ENCODE data around the gene TMEM63C.

Gene TMEM63C

DNA sequence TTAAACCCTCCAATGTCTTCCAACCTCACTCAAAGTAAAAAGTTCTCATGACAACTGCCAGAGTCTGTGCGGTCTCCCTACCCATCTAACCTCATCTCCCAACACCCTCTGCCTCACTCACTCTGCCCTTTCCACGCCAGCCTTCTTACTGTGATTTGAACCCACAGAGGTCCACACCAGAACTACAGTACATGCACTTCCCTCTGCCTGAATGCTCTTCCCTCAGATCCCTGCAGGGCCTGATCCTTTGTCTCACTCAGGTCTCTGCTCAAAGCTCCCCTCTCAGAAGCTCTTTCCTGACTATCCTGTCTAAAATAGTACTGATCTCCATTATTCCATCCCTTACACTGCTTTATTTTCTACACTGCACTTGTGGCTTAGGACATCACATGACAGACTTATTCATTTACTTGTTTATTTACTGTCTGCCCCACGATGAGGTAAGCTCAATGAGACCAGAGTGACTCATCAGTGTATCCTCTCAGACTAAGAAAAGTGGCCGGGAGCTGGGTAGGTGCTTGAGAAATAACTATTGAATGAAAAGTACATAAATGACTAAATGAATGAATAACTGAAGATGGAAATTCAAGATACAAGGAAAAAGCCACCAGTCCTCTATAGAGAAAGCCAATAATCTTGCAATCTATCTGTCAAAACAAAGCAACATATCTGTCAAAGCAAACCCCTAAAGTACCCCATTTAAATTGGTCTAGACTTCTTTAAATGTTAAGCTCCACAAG, 122.0 kb downstream of the TMEM63C start:
- H3K4me2 ChIP-seq (ENCODE audit: low read depth, low read length), result no peak overlapping the region
- H3K27me3 ChIP-seq (replicated peaks; ENCODE audit: insufficient read depth, low read length), result no peaks in the 10 kb centered on the region
- H3K27ac ChIP-seq (ENCODE audit: low read length), result no peak overlapping the region
- no peak overlapping the region for H3K9ac ChIP-seq (ENCODE audit: low read length)
- H3K4me1 ChIP-seq (ENCODE audit: low read length), result no peaks in the 10 kb centered on the region
- no peaks in the 10 kb centered on the region for H3K79me2 ChIP-seq (ENCODE audit: low read length)
- H3K9me2 ChIP-seq (replicated peaks; ENCODE audit: insufficient read depth, low read length), result no peaks in the 10 kb centered on the region
- H3F3A ChIP-seq (ENCODE audit: insufficient read depth, low read length), result no peaks in the 10 kb centered on the region
- TF ChIP-seq EZH2phosphoT487 (IDR thresholded peaks at IDR 0.05; ENCODE audit: low read length), result no peak
- no peak overlapping the region for H2AFZ ChIP-seq (ENCODE audit: low read length)
- DNase-seq, result no peak
- H3K36me3 ChIP-seq (replicated peaks; ENCODE audit: insufficient read depth, low read length), result no peaks in the 10 kb centered on the region
- no peak overlapping the region for H3K4me3 ChIP-seq (ENCODE audit: low read length)
- H3K9me3 ChIP-seq (replicated peaks; ENCODE audit: insufficient read depth, low read length), result no peaks in the 10 kb centered on the region
- no peaks in the 10 kb centered on the region for H4K20me1 ChIP-seq (ENCODE audit: insufficient read depth, low read length)

DNA sequence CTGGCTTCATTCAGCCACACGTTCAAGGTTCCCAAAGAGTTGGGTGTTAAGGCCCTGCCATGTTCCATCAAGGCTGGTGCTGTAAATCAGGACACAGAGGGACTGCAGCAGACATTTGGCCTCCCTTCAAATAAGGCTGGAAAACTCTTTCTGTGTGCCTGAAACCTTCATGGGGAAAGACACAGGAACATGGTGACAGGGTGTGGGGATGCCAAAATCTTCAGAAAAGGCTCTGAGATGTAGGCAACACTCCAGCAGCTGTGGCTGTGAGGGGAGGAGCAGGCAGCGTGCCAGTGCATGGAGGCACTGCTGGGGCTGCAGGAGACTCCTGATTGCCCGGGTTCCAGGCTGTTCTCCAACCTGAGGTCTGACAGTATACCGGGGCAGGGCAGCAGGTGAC, 124.1 kb downstream of the TMEM63C start:
- no peak overlapping the region for H3K4me3 ChIP-seq (ENCODE audit: low read length)
- no peak overlapping the region for H2AFZ ChIP-seq (ENCODE audit: low read length)
- H3K27ac ChIP-seq (ENCODE audit: low read length), result no peak overlapping the region
- H3K9me2 ChIP-seq (replicated peaks; ENCODE audit: insufficient read depth, low read length), result no peaks in the 10 kb centered on the region
- no peak for DNase-seq
- no peaks in the 10 kb centered on the region for H3K4me1 ChIP-seq (ENCODE audit: low read length)
- H3K9me3 ChIP-seq (replicated peaks; ENCODE audit: insufficient read depth, low read length), result no peaks in the 10 kb centered on the region
- H3F3A ChIP-seq (ENCODE audit: insufficient read depth, low read length), result no peaks in the 10 kb centered on the region
- H3K27me3 ChIP-seq (replicated peaks; ENCODE audit: insufficient read depth, low read length), result no peaks in the 10 kb centered on the region
- H3K79me2 ChIP-seq (ENCODE audit: low read length), result no peaks in the 10 kb centered on the region
- no peaks in the 10 kb centered on the region for H4K20me1 ChIP-seq (ENCODE audit: insufficient read depth, low read length)
- no peaks in the 10 kb centered on the region for H3K36me3 ChIP-seq (replicated peaks; ENCODE audit: insufficient read depth, low read length)
- no peak overlapping the region for H3K9ac ChIP-seq (ENCODE audit: low read length)
- no peak overlapping the region for H3K4me2 ChIP-seq (ENCODE audit: low read depth, low read length)
- TF ChIP-seq, protein P1, sequence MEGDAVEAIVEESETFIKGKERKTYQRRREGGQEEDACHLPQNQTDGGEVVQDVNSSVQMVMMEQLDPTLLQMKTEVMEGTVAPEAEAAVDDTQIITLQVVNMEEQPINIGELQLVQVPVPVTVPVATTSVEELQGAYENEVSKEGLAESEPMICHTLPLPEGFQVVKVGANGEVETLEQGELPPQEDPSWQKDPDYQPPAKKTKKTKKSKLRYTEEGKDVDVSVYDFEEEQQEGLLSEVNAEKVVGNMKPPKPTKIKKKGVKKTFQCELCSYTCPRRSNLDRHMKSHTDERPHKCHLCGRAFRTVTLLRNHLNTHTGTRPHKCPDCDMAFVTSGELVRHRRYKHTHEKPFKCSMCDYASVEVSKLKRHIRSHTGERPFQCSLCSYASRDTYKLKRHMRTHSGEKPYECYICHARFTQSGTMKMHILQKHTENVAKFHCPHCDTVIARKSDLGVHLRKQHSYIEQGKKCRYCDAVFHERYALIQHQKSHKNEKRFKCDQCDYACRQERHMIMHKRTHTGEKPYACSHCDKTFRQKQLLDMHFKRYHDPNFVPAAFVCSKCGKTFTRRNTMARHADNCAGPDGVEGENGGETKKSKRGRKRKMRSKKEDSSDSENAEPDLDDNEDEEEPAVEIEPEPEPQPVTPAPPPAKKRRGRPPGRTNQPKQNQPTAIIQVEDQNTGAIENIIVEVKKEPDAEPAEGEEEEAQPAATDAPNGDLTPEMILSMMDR (IDR thresholded peaks at IDR 0.05; ENCODE audit: low read length), result no peak
- no peak for TF ChIP-seq EZH2 (optimal IDR thresholded peaks at IDR 0.05; ENCODE audit: low read depth, low read length)
- TF ChIP-seq EZH2phosphoT487 (IDR thresholded peaks at IDR 0.05; ENCODE audit: low read length), result no peak

DNA sequence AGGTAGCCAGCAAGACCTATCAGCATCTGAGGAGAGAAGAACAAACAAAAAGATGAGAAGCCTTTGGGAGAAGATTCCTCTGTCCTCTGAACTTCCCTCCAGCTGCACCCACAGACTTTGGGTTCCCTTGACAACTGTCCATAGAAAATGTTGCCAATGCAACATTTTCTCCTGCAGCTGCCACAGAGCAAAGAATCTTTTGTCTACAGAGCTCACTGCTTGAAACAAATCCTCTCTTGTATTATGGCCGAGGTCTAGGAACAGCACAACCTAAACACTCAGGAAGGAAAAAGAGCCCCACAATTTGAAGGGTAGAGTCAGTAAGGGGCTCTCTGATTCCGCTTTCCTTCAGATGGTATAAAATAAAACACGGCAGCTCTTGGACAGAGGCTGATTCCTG, 124.8 kb downstream of the TMEM63C start:
- Histone ChIP-seq H3K27me3 (replicated peaks; ENCODE audit: insufficient read depth, low read length) (no peaks in the 10 kb centered on the region), H3K36me3 (replicated peaks; ENCODE audit: insufficient read depth, low read length) (no peaks in the 10 kb centered on the region), H3K79me2 (ENCODE audit: low read length) (no peaks in the 10 kb centered on the region), H3K4me2 (ENCODE audit: low read depth, low read length) (no peak overlapping the region), H3K9me2 (replicated peaks; ENCODE audit: insufficient read depth, low read length) (no peaks in the 10 kb centered on the region), H3K9ac (ENCODE audit: low read length) (no peak overlapping the region), H4K20me1 (ENCODE audit: insufficient read depth, low read length) (no peaks in the 10 kb centered on the region), H3K4me3 (ENCODE audit: low read length) (no peak overlapping the region), H3K27ac (ENCODE audit: low read length) (no peak overlapping the region), H3K4me1 (ENCODE audit: low read length) (no peaks in the 10 kb centered on the region), H3F3A (ENCODE audit: insufficient read depth, low read length) (no peaks in the 10 kb centered on the region), H2AFZ (ENCODE audit: low read length) (no peak overlapping the region), H3K9me3 (replicated peaks; ENCODE audit: insufficient read depth, low read length) (no peaks in the 10 kb centered on the region)
- no peak for DNase-seq
- TF ChIP-seq, protein P1 (IDR thresholded peaks at IDR 0.05; ENCODE audit: low read length), result no peak
- no peak for TF ChIP-seq EZH2phosphoT487 (IDR thresholded peaks at IDR 0.05; ENCODE audit: low read length)
- no peak for TF ChIP-seq EZH2 (optimal IDR thresholded peaks at IDR 0.05; ENCODE audit: low read depth, low read length)

DNA sequence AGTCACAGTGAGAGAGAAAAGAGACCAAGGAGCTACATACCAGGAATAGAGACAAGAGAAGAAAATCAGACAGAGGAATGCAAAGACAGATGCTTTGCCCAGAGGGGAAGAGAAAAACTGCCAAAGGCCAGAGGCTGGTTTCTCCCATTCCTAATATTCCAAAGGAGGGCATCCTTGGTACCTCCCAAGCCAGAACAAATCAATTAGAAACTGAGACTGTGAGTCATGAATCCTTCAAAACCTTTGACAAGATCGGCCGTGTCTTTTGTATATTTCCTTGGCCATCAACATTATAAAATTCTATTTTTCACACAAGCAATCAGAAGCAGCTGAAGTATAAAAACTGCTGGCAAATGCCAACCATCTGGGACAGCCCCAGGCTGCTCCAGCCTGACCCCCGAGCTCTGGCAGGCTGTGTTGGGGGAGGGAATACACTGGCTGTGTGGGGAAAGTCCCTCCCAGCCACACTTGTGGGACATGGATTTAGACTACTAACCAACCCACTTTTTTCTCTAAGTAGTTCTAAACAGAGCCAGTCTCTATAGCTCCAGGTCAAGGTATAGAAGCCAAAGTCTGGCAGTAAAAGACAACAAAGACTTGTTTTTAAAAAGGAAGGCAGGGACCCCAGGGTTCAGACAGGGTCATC, 125.4 kb downstream of the TMEM63C start:
- Histone ChIP-seq H3K4me1 (ENCODE audit: low read length) (no peaks in the 10 kb centered on the region), H3K9me3 (replicated peaks; ENCODE audit: insufficient read depth, low read length) (no peaks in the 10 kb centered on the region), H3K27me3 (replicated peaks; ENCODE audit: insufficient read depth, low read length) (no peaks in the 10 kb centered on the region), H3K27ac (ENCODE audit: low read length) (no peak overlapping the region), H3F3A (ENCODE audit: insufficient read depth, low read length) (no peaks in the 10 kb centered on the region), H2AFZ (ENCODE audit: low read length) (no peak overlapping the region), H3K4me2 (ENCODE audit: low read depth, low read length) (no peak overlapping the region), H3K9me2 (replicated peaks; ENCODE audit: insufficient read depth, low read length) (no peaks in the 10 kb centered on the region), H3K36me3 (replicated peaks; ENCODE audit: insufficient read depth, low read length) (no peaks in the 10 kb centered on the region), H3K9ac (ENCODE audit: low read length) (no peak overlapping the region), H4K20me1 (ENCODE audit: insufficient read depth, low read length) (no peaks in the 10 kb centered on the region), H3K79me2 (ENCODE audit: low read length) (no peaks in the 10 kb centered on the region), H3K4me3 (ENCODE audit: low read length) (no peak overlapping the region)
- no peak for DNase-seq
- TF ChIP-seq EZH2phosphoT487 (IDR thresholded peaks at IDR 0.05; ENCODE audit: low read length) (no peak), EZH2 (optimal IDR thresholded peaks at IDR 0.05; ENCODE audit: low read depth, low read length) (no peak)

All from MM.1S (cell line).